Bone marrow (tissue), 2 donors: ENCODE data around the gene GPC6.
"Not testable (repeated sequence)": the region's sequence is repeated elsewhere in the genome, so short reads cannot be mapped to it uniquely, and the experiment has no call there.

Source experiments
- DNase-seq, 2 donors: peaks; one replicate each; lab custom pipeline; 2025; lab: John Stamatoyannopoulos, UW

GPC6 gene

GRCh38 chr13:93226623-93227279, at the start of gene GPC6:
GPC6 (plus strand) TSS chr13:93226807.
- no peak for DNase-seq

- DNase-seq, result no peak
Observed at GRCh38 chr13:93180356-93180969, 46.1 kb upstream of the GPC6 start.

- no peak for DNase-seq
Observed at GRCh38 chr13:93182406-93182805, 44.2 kb upstream of the GPC6 start.

GRCh38 chr13:93183302-93183701, 43.3 kb upstream of the GPC6 start:
- no peak for DNase-seq

- DNase-seq, result no peak
Observed at GRCh38 chr13:93190006-93190405, 36.6 kb upstream of the GPC6 start.

- no peak for DNase-seq
Observed at GRCh38 chr13:93193682-93194081, 32.9 kb upstream of the GPC6 start.

GRCh38 chr13:93199856-93200255, 26.8 kb upstream of the GPC6 start:
- no peak for DNase-seq

GRCh38 chr13:93200626-93201025, 26.0 kb upstream of the GPC6 start:
- DNase-seq, result no peak

GRCh38 chr13:93201992-93202558, 24.5 kb upstream of the GPC6 start:
- no peak for DNase-seq

- DNase-seq, result not testable (repeated sequence)
Observed at GRCh38 chr13:93206778-93207392, 19.7 kb upstream of the GPC6 start.

GRCh38 chr13:93216122-93216521, 10.5 kb upstream of the GPC6 start:
- DNase-seq, result no peak

GRCh38 chr13:93217721-93218261, 8.8 kb upstream of the GPC6 start:
- no peak for DNase-seq

GRCh38 chr13:93218583-93218982, 8.0 kb upstream of the GPC6 start:
- DNase-seq, result no peak

- DNase-seq, result no peak
Observed at GRCh38 chr13:93220073-93220472, 6.5 kb upstream of the GPC6 start.

- no peak for DNase-seq
Observed at GRCh38 chr13:93222976-93223375, 3.6 kb upstream of the GPC6 start.

GRCh38 chr13:93224535-93224934, 2.1 kb upstream of the GPC6 start:
- no peak for DNase-seq

GRCh38 chr13:93225610-93226009, 997 bp upstream of the GPC6 start:
- DNase-seq, result no peak

- no peak for DNase-seq
Observed at GRCh38 chr13:93226065-93226622, 463 bp upstream of the GPC6 start.

GRCh38 chr13:93227280-93227877, 772 bp downstream of the GPC6 start:
- no peak for DNase-seq

GRCh38 chr13:93227878-93228642, 1.5 kb downstream of the GPC6 start:
- no peak for DNase-seq

GRCh38 chr13:93228643-93228937, 2.0 kb downstream of the GPC6 start:
- DNase-seq, result no peak
